DOHH2 (cell line): ENCODE measurements around the gene XRCC4.
"Not testable (repeated sequence)": the region's sequence is repeated elsewhere in the genome, so short reads cannot be mapped to it uniquely, and the experiment has no call there.

Experiments used
- H3F3A ChIP-seq: fragments of 200-600 bp; sonication (generic), shearing (Covaris generic); 2 replicates; pipeline ENCODE4 v1.6.0; 2016; ENCODE audit warnings: antibody characterized with exemption, mild to moderate bottlenecking; ENCODE audit not compliant: control insufficient read depth, insufficient read depth
- H3K27ac ChIP-seq: fragments of 200-600 bp; sonication (generic); 2 replicates; pipeline ENCODE4 v1.5.1; 2014; ENCODE audit warnings: low read depth, mild to moderate bottlenecking, low read length, moderate library complexity
- H3K27me3 ChIP-seq: fragments of 200-600 bp; sonication (generic); 2 replicates; pipeline ENCODE4 v1.6.1; 2014; ENCODE audit warnings: mild to moderate bottlenecking, low read length, mixed read lengths; ENCODE audit not compliant: control insufficient read depth
- H3K36me3 ChIP-seq: fragments of 200-600 bp; sonication (generic); 2 replicates; pipeline ENCODE4 v1.6.1; 2014; ENCODE audit warnings: mild to moderate bottlenecking, low read length, moderate library complexity, mixed read lengths; ENCODE audit not compliant: control insufficient read depth
- H3K4me1 ChIP-seq: fragments of 200-600 bp; sonication (generic); 2 replicates; pipeline ENCODE4 v1.6.1; 2014; ENCODE audit warnings: mild to moderate bottlenecking, low read length, mixed read lengths; ENCODE audit not compliant: control insufficient read depth
- H3K4me2 ChIP-seq: fragments of 200-600 bp; sonication (generic); 2 replicates; pipeline ENCODE4 v1.6.0; 2014; ENCODE audit warnings: mild to moderate bottlenecking, low read length, moderate library complexity
- H3K4me3 ChIP-seq: fragments of 200-600 bp; sonication (generic); 2 replicates; pipeline ENCODE4 v1.5.1; 2014; ENCODE audit warnings: mild to moderate bottlenecking, low read length, mixed read lengths
- H3K79me2 ChIP-seq: fragments of 200-600 bp; sonication (generic); 2 replicates; pipeline ENCODE4 v1.6.1; 2014; ENCODE audit warnings: mild to moderate bottlenecking, low read length, mixed read lengths; ENCODE audit not compliant: control insufficient read depth
- H3K9me2 ChIP-seq: fragments of 200-600 bp; sonication (generic); replicated peaks from 2 replicates; pipeline ENCODE4 v1.6.1; 2014; ENCODE audit warnings: mild to moderate bottlenecking, low read length, mixed read lengths; ENCODE audit not compliant: control insufficient read depth
- H3K9me3 ChIP-seq: fragments of 200-600 bp; sonication (generic); 2 replicates; pipeline ENCODE4 v1.6.1; 2014; ENCODE audit warnings: antibody characterized with exemption, low read length, mixed read lengths; ENCODE audit not compliant: control insufficient read depth, insufficient read depth
- H4K20me1 ChIP-seq: fragments of 200-600 bp; sonication (generic); 2 replicates; pipeline ENCODE4 v1.6.0; 2014; ENCODE audit warnings: low read depth, mild to moderate bottlenecking, antibody characterized with exemption, low read length, moderate library complexity; ENCODE audit not compliant: control insufficient read depth, insufficient read depth
- EZH2phosphoT487 ChIP-seq: fragments of 200-600 bp; sonication (generic); IDR thresholded peaks from 2 replicates; pipeline ENCODE4 v1.6.1; 2017; ENCODE audit warnings: borderline replicate concordance, mild to moderate bottlenecking, antibody characterized with exemption, low read length, moderate library complexity, mixed read lengths
- TF ChIP-seq, protein P1 (sequence below): fragments of 200-600 bp; sonication (generic); IDR thresholded peaks from one replicate; pipeline ENCODE4 v1.5.1; 2014; ENCODE audit warnings: antibody characterized with exemption, mild to moderate bottlenecking, low read depth, low read length; ENCODE audit not compliant: poor library complexity, severe bottlenecking

Gene XRCC4

DNA sequence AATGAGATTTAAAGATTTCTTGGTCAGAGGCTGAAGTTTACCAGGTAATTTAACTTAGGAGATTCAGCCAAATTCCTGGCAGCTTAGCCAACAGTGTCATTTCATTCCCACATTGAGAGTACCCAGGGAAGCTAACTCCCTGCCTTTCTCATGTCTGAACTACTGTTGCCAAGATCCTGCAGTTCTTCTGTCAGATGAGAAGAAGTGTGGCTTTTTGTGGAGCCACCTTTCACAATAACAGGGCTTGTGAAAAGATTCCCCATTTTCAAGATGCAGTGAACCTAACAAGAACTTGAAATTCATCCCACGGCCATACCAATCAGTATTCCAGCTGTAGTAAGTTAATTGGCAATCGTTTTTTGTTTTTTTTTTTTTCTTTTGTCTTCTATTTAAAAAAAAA, 176.4 kb downstream of the XRCC4 start:
- Histone ChIP-seq H3K79me2 (no peaks in the 10 kb centered on the region), H3K9me3 (no peaks in the 10 kb centered on the region), H3F3A (no peaks in the 10 kb centered on the region), H3K27me3 (no peaks in the 10 kb centered on the region), H3K36me3 (no peaks in the 10 kb centered on the region), H3K4me3 (no peak overlapping the region), H4K20me1 (no peaks in the 10 kb centered on the region), H3K4me1 (no peaks in the 10 kb centered on the region), H3K27ac (no peak overlapping the region), H3K4me2 (no peak overlapping the region), H3K9me2 (no peaks in the 10 kb centered on the region)
- TF ChIP-seq, protein P1, sequence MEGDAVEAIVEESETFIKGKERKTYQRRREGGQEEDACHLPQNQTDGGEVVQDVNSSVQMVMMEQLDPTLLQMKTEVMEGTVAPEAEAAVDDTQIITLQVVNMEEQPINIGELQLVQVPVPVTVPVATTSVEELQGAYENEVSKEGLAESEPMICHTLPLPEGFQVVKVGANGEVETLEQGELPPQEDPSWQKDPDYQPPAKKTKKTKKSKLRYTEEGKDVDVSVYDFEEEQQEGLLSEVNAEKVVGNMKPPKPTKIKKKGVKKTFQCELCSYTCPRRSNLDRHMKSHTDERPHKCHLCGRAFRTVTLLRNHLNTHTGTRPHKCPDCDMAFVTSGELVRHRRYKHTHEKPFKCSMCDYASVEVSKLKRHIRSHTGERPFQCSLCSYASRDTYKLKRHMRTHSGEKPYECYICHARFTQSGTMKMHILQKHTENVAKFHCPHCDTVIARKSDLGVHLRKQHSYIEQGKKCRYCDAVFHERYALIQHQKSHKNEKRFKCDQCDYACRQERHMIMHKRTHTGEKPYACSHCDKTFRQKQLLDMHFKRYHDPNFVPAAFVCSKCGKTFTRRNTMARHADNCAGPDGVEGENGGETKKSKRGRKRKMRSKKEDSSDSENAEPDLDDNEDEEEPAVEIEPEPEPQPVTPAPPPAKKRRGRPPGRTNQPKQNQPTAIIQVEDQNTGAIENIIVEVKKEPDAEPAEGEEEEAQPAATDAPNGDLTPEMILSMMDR = no peak
- TF ChIP-seq EZH2phosphoT487 = no peak

DNA sequence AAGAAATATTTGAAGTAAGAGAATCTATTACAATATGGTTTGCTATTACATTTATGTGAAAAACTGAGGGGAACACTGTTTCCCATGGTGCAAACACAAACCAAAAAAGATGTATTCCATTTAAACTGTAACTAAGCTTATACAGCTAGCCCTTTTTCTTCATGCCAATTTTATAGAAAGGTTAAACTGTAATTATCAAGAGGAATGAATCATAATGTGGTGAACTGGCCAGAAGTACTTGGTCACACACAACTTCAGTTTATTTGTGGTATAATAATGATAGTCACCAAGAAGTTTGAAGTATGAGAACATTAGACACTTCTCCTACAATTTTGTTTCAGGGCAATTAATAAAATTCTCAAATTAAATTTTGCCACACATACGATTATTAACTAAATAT, 177.9 kb downstream of the XRCC4 start:
- no peaks in the 10 kb centered on the region for H3K27me3 ChIP-seq
- TF ChIP-seq, protein P1 = no peak

DNA sequence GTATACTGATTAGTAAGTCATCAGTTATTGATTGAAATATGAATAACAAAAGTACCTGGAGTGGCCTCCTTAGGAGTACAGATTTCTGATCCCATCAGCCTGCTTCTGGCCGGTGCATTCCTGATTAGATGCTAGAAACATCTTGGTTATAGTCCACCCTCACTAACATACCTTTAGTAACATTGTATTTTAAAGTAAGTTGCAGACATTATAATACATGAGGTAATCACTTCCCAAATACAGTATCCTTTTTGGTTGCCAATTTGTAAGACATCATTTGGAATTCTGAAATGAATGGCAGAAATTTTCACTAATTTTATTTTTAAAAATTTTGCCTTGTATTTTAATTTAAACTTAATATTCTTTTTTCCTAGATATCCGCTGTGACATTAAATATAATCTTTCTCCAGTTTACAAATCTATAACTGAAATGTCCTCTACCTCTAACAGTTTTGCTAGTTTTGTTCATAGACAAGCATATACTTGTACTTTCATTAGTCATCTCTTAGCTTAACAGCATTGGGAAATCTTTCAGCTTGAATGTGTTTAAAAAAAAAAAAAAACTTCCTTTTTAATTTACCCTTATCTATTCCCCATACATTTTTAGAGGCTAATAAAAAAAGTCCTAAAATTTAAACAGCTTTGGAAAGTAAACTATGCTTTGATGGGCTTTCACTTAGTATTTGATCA, 178.9 kb downstream of the XRCC4 start:
- H3K9me2 ChIP-seq = no peaks in the 10 kb centered on the region
- no peaks in the 10 kb centered on the region for H3F3A ChIP-seq
- no peaks in the 10 kb centered on the region for H3K79me2 ChIP-seq
- no peaks in the 10 kb centered on the region for H3K9me3 ChIP-seq
- no peak overlapping the region for H3K27ac ChIP-seq
- no peak overlapping the region for H3K4me2 ChIP-seq
- H3K4me3 ChIP-seq = no peak overlapping the region
- no peaks in the 10 kb centered on the region for H3K36me3 ChIP-seq
- no peaks in the 10 kb centered on the region for H4K20me1 ChIP-seq
- no peaks in the 10 kb centered on the region for H3K27me3 ChIP-seq
- no peaks in the 10 kb centered on the region for H3K4me1 ChIP-seq
- TF ChIP-seq, protein P1 = no peak
- TF ChIP-seq EZH2phosphoT487 = no peak

More for the DNA sequence above, 177.9 kb downstream of the XRCC4 start:
- no peak overlapping the region for H3K4me3 ChIP-seq
- H3K9me3 ChIP-seq = no peaks in the 10 kb centered on the region
- no peaks in the 10 kb centered on the region for H3K4me1 ChIP-seq
- no peaks in the 10 kb centered on the region for H3K36me3 ChIP-seq
- H3K79me2 ChIP-seq = no peaks in the 10 kb centered on the region
- H3K4me2 ChIP-seq = no peak overlapping the region
- no peaks in the 10 kb centered on the region for H3F3A ChIP-seq
- H3K9me2 ChIP-seq = no peaks in the 10 kb centered on the region
- H4K20me1 ChIP-seq = no peaks in the 10 kb centered on the region
- no peak overlapping the region for H3K27ac ChIP-seq

DNA sequence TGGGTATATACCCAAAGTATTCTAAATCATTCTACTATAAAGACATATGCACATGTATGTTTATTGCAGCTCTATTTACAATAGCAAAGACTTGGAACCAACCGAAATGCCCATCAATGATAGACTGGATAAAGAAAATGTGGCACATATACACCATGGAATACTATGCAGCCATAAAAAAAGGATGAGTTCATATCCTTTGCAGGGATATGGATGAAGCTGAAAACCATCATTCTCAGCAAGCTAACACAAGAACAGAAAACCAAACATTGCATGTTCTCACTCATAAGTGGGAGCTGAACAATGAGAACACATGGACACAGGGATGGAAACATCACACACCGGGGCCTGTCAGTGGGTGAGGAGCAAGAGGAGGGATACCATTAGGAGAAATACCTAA, 180.3 kb downstream of the XRCC4 start:
- H3K27me3 ChIP-seq, H4K20me1 ChIP-seq, H3K4me3 ChIP-seq, H3K79me2 ChIP-seq, H3K36me3 ChIP-seq, H3K4me2 ChIP-seq, H3K9me3 ChIP-seq, H3K9me2 ChIP-seq, H3K4me1 ChIP-seq, H3K27ac ChIP-seq, H3F3A ChIP-seq: not testable (repeated sequence)
